PFSK-1 (cell line): ENCODE data around the gene RUNX2.

ENCODE experiments used
- FOXP2 ChIP-seq: optimal IDR thresholded peaks from 2 replicates; pipeline ENCODE3; 2011; ENCODE audit warnings: borderline replicate concordance, control low read depth, inconsistent platforms; ENCODE audit not compliant: insufficient read depth; ENCODE audit errors: extremely low read length, extremely low read depth
- POLR2AphosphoS5 ChIP-seq: IDR thresholded peaks from 2 replicates; pipeline ENCODE4 v1.6.1; 2012; ENCODE audit warnings: low read depth, mild to moderate bottlenecking, control low read depth, low read length, moderate library complexity

- TF ChIP-seq POLR2AphosphoS5 (no peak), FOXP2 (no peak)
Observed at GRCh38 chr6:45420909-45421708, 93.0 kb downstream of the RUNX2 start.
